Sigmoid colon (tissue), 7 donors: Measurements from ENCODE around the gene MTF2. TPM values are rescaled to one million over a fixed set of nuclear protein-coding genes. Genes with fewer than 3 reads are reported as not detected.

Source experiments
- DNase-seq: peaks from one replicate; pipeline ENCODE4 v3.0.0-alpha.2; 2019
- H3K27ac ChIP-seq, 4 donors: fragments of 200-600 bp; sonication (generic); one replicate each; pipeline ENCODE4 v1.5.1; 2016 to 2019; ENCODE audit warnings: mild to moderate bottlenecking in 1 of 4
- H3K27me3 ChIP-seq, 3 donors: fragments of 200-600 bp; sonication (generic); one replicate each; pipeline ENCODE4 v1.5.1; 2019; ENCODE audit warnings: mild to moderate bottlenecking in 1 of 3
- H3K36me3 ChIP-seq, 4 donors: fragments of 200-600 bp; sonication (generic); one replicate each; pipeline ENCODE4 v1.5.1; 2016 to 2019
- H3K4me1 ChIP-seq, 4 donors: fragments of 200-600 bp; sonication (generic); one replicate each; pipeline ENCODE4 v1.5.1; 2017 to 2019
- H3K4me3 ChIP-seq, 4 donors: fragments of 200-600 bp; sonication (generic); one replicate each; pipeline ENCODE4 v1.5.1; 2017 to 2019; ENCODE audit warnings: mild to moderate bottlenecking in 2 of 4, moderate library complexity in 1 of 4
- H3K9me3 ChIP-seq, 4 donors: fragments of 200-600 bp in 3 of 4; sonication (generic) in 3 of 4; one replicate each; pipeline versions ENCODE4 v1.5.1 to v1.6.1; 2013 to 2019
- EP300 ChIP-seq, 4 donors: sonication (generic); formaldehyde crosslinking; IDR thresholded peaks; one replicate each; pipeline ENCODE4 v1.6.1; 2017; ENCODE audit warnings: antibody characterized with exemption in 4 of 4
- POLR2A ChIP-seq, 2 donors: fragments of 450-650 bp; IDR thresholded peaks; one replicate each; pipeline ENCODE4 v1.6.1; 2016; ENCODE audit warnings: antibody characterized with exemption in 2 of 2, mild to moderate bottlenecking in 2 of 2, moderate library complexity in 2 of 2
- POLR2AphosphoS5 ChIP-seq, 4 donors: sonication (generic); formaldehyde crosslinking; IDR thresholded peaks; one replicate each; pipeline ENCODE4 v1.6.1; 2017; ENCODE audit warnings: antibody characterized with exemption in 4 of 4
- WGBS, 2 donors: extraction: QIAGEN DNeasy Blood & Tissue Kit; methylation state at CpG; one replicate each; pipeline ENCODE4 v1.1.7; 2013; 5-methylcytosine and 5-hydroxymethylcytosine counted together
- intact Hi-C: fragments of 100-400 bp; cut with DNase I; formaldehyde crosslinking; loops from one replicate; pipeline ENCODE4 v1.15.1; 2023
- polyA plus RNA-seq, 3 donors: library from polyadenylated mRNA; stranded (reverse); fragments of 200-250 nt; gene quantifications; one replicate each; pipeline ENCODE4 v1.2.3, GENCODE V29; 2013
- total RNA-seq, 4 donors: library from RNA; depleted of rRNA; stranded (reverse); fragments of >200 nt; gene quantifications; one replicate each; pipeline ENCODE4 v1.1.0, GENCODE V29; 2016
- TF ChIP-seq, protein P1 (sequence below), 4 experiments: fragments of 450-650 bp in 3 of 4; fragments of 200-600 bp in 1 of 4; IDR thresholded peaks; one replicate each; pipeline ENCODE4 v1.5.1; 2016 to 2019; ENCODE audit warnings: antibody characterized with exemption in 4 of 4, mild to moderate bottlenecking in 3 of 4, moderate library complexity in 2 of 4
- donor health status: healthy with polysubstance abuse.
- donor health status: Bipolar disorder and iron deficiency.
- donor health status: healthy.

MTF2 gene
- total and polyA plus RNA-seq, 7 donors, result 7.2 to 17.8 (median 12.3) TPM

GRCh38 chr1:93047618-93048017 lies 31.5 kb upstream of the MTF2 start:
- Histone ChIP-seq H3K27me3 (no peaks in the 10 kb centered on the region), H3K4me1 (no peaks in the 10 kb centered on the region), H3K9me3 (no peaks in the 10 kb centered on the region), H3K27ac (no peak overlapping the region), H3K4me3 (no peak overlapping the region), H3K36me3 (no peaks in the 10 kb centered on the region)
- intact Hi-C loops, result no loop called here
- WGBS, 2 donors, result 14 to 41% methylated on average over 3 of the region's 3 CpGs
- DNase-seq, result no peak
- TF ChIP-seq, protein P1, sequence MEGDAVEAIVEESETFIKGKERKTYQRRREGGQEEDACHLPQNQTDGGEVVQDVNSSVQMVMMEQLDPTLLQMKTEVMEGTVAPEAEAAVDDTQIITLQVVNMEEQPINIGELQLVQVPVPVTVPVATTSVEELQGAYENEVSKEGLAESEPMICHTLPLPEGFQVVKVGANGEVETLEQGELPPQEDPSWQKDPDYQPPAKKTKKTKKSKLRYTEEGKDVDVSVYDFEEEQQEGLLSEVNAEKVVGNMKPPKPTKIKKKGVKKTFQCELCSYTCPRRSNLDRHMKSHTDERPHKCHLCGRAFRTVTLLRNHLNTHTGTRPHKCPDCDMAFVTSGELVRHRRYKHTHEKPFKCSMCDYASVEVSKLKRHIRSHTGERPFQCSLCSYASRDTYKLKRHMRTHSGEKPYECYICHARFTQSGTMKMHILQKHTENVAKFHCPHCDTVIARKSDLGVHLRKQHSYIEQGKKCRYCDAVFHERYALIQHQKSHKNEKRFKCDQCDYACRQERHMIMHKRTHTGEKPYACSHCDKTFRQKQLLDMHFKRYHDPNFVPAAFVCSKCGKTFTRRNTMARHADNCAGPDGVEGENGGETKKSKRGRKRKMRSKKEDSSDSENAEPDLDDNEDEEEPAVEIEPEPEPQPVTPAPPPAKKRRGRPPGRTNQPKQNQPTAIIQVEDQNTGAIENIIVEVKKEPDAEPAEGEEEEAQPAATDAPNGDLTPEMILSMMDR (IDR thresholded peaks at IDR 0.05), result no peak
- TF ChIP-seq POLR2A (IDR thresholded peaks at IDR 0.05) (no peak), POLR2AphosphoS5 (IDR thresholded peaks at IDR 0.05) (no peak)

DNA sequence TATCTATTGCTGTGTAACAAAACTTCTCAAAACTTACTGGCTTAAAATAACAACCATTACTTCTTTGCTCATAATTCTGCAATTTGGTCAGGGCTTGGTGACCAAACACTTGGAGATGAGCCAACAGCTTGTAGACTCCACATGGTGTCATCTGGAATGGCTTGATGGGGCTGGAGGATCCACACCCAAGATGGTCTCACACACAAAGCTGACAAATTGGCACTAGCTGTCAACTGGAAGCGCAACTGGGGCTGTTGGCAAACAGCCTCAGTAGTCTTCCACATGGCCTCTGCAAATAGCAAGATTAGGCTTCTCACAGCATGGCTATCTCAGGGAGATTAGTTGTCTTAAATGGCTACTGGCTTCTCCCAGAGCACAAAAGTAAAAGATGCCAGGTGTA lies 27.1 kb upstream of the MTF2 start:
- H3K27ac ChIP-seq, result no peak overlapping the region
- no peaks in the 10 kb centered on the region for H3K36me3 ChIP-seq
- intact Hi-C loops, result no loop called here
- H3K4me3 ChIP-seq, result no peak overlapping the region
- no peaks in the 10 kb centered on the region for H3K4me1 ChIP-seq
- H3K9me3 ChIP-seq, result no peaks in the 10 kb centered on the region
- TF ChIP-seq POLR2AphosphoS5 (IDR thresholded peaks at IDR 0.05), result no peak
- no peak for TF ChIP-seq EP300 (IDR thresholded peaks at IDR 0.05)
- no peak for TF ChIP-seq POLR2A (IDR thresholded peaks at IDR 0.05)
- TF ChIP-seq, protein P1 (IDR thresholded peaks at IDR 0.05), result no peak
- DNase-seq, result no peak
- H3K27me3 ChIP-seq, result no peaks in the 10 kb centered on the region
- 91 to 97% methylated on average over 1 of the region's 1 CpG for WGBS, 2 donors

DNA sequence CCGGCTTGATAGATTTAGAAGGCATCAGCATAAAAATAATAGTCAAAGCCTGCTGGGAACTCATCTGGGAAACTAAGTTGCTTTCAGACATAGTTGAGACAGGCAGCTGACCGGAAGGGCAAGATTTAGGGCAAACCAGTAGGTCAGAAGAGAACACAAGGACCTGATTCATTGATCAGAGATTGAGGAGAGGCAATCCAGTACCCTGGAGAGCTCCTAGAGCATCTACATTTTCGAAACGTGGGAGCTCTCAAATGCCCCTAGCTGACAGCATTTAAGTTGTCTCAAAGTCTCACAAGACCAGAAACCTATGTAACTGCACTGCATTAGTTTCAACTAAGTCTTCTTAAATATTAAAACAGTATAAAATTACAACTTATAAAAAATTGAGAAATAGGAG lies 22.9 kb upstream of the MTF2 start:
- H3K4me1 ChIP-seq, result no peaks in the 10 kb centered on the region
- intact Hi-C loops, result no loop called here
- no peak overlapping the region for H3K27ac ChIP-seq
- DNase-seq, result no peak
- H3K9me3 ChIP-seq, result no peaks in the 10 kb centered on the region
- H3K27me3 ChIP-seq, result no peaks in the 10 kb centered on the region
- H3K36me3 ChIP-seq, result no peaks in the 10 kb centered on the region
- TF ChIP-seq, protein P1 (IDR thresholded peaks at IDR 0.05), result no peak
- no peak for TF ChIP-seq POLR2A (IDR thresholded peaks at IDR 0.05)
- no peak for TF ChIP-seq POLR2AphosphoS5 (IDR thresholded peaks at IDR 0.05)
- no peak for TF ChIP-seq EP300 (IDR thresholded peaks at IDR 0.05)
- H3K4me3 ChIP-seq, result no peak overlapping the region
- 39 to 43% methylated on average over 4 of the region's 4 CpGs for WGBS, 2 donors

GRCh38 chr1:93056649-93057048 lies 22.4 kb upstream of the MTF2 start:
- TF ChIP-seq POLR2AphosphoS5 (IDR thresholded peaks at IDR 0.05) (no peak), POLR2A (IDR thresholded peaks at IDR 0.05) (no peak), EP300 (IDR thresholded peaks at IDR 0.05) (no peak)
- TF ChIP-seq, protein P1 (IDR thresholded peaks at IDR 0.05), result no peak
- DNase-seq, result no peak
- Histone ChIP-seq H3K36me3 (no peaks in the 10 kb centered on the region), H3K4me3 (no peak overlapping the region), H3K27ac (no peak overlapping the region), H3K27me3 (no peaks in the 10 kb centered on the region), H3K4me1 (no peaks in the 10 kb centered on the region), H3K9me3 (no peaks in the 10 kb centered on the region)
- 89 to 95% methylated on average over 2 of the region's 2 CpGs for WGBS, 2 donors
- intact Hi-C loops, result no loop called here
